Lower leg skin (tissue), 3 donors: ENCODE data around the gene HBG1.

ENCODE experiments used
- POLR2A ChIP-seq, 2 donors: fragments of 450-650 bp; IDR thresholded peaks; one replicate each; pipeline ENCODE4 v1.6.1; 2016 to 2017; ENCODE audit warnings: antibody characterized with exemption in 2 of 2, mild to moderate bottlenecking in 1 of 2, moderate library complexity in 1 of 2
- TF ChIP-seq, protein P1 (sequence below), 3 donors: fragments of 450-650 bp; IDR thresholded peaks; one replicate each; pipeline ENCODE4 v1.5.1; 2016; ENCODE audit warnings: antibody characterized with exemption in 3 of 3, mild to moderate bottlenecking in 3 of 3, moderate library complexity in 2 of 3

DNA sequence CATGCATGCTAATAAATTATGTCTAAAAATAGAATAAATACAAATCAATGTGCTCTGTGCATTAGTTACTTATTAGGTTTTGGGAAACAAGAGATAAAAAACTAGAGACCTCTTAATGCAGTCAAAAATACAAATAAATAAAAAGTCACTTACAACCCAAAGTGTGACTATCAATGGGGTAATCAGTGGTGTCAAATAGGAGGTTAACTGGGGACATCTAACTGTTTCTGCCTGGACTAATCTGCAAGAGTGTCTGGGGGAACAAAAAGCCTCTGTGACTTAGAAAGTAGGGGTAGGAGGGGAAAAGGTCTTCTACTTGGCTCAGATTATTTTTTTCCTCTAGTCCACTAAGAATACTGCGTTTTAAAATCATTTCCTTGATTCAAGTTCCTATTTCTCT, 22.0 kb downstream of the HBG1 start:
- no peak for TF ChIP-seq POLR2A (IDR thresholded peaks at IDR 0.05)
- TF ChIP-seq, protein P1, sequence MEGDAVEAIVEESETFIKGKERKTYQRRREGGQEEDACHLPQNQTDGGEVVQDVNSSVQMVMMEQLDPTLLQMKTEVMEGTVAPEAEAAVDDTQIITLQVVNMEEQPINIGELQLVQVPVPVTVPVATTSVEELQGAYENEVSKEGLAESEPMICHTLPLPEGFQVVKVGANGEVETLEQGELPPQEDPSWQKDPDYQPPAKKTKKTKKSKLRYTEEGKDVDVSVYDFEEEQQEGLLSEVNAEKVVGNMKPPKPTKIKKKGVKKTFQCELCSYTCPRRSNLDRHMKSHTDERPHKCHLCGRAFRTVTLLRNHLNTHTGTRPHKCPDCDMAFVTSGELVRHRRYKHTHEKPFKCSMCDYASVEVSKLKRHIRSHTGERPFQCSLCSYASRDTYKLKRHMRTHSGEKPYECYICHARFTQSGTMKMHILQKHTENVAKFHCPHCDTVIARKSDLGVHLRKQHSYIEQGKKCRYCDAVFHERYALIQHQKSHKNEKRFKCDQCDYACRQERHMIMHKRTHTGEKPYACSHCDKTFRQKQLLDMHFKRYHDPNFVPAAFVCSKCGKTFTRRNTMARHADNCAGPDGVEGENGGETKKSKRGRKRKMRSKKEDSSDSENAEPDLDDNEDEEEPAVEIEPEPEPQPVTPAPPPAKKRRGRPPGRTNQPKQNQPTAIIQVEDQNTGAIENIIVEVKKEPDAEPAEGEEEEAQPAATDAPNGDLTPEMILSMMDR (IDR thresholded peaks at IDR 0.05): no peak
